GM18498 (cell line): ENCODE data around the gene ATP8B4.

Experiments used
- ATAC-seq: cut with Tn5 transposase; IDR thresholded peaks from one replicate; pipeline ENCODE4 v1.9.1; 2021; ENCODE audit warnings: mild to moderate bottlenecking, moderate library complexity; ENCODE audit not compliant: unreplicated experiment

Gene ATP8B4

DNA sequence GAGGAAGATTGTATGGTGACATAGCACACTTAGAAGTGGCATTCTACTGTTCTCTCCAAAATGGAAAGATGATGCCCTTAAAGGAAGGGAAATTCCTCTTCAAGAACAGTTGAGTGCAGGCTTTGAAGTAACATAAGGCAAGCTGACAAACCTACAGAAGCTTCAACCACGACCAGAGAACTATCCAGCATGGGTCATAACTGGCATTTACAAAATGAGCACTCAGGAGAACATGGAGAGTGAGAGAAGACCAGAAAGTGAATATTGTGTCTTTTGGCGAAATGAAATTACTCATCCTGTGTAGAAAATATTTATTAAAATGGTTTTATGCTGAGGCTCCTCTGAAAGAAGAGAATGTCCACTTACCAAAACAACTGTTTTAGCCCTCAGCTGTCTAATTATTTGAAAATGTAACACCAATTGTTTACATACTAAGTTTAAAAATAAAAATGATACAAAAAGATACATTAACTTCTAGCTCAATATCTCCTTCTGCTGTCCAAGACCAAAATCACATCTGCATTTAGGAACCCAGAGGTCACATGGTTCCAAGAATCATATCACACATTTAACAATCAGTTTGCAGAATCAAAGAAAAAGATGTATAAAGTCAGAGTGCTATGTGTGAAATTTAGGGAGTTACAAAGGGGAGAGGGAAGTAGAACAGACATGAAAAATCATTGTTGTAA lies 216.9 kb downstream of the ATP8B4 start:
- ATAC-seq = no peak

DNA sequence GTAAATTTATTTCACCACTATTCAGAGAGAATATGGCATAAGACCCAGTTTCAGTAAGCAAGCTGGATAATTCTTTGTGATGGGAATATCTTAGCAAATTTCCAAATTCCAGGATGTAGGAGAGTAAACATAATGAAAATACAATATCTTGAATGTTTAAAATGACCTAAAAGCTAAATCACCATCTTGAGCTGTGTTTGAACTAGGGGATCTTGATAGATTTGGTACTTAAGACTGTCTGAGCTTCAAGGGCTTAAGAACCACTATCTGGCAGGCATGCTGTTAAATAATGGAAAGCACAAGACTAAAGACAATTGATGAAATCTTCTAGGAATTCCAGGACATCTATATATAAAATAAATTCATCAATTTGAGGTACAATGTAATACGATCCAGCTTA lies 217.7 kb downstream of the ATP8B4 start:
- no peak for ATAC-seq

DNA sequence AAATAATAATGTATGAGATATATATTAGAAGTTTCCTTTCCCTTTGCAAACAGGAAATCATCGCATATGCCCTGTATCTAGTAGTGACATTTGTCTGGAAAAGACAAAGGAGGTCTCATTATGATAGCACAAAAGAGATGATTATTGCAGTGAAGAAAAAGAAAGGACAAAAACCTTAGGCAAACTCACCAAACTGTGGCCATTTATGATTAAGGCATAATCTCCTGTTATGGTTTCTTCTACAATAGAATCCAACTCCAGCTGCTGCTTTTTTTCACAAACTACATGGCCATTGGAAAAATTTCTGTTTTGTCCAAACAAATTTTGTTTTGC lies 218.2 kb downstream of the ATP8B4 start:
- ATAC-seq = no peak

DNA sequence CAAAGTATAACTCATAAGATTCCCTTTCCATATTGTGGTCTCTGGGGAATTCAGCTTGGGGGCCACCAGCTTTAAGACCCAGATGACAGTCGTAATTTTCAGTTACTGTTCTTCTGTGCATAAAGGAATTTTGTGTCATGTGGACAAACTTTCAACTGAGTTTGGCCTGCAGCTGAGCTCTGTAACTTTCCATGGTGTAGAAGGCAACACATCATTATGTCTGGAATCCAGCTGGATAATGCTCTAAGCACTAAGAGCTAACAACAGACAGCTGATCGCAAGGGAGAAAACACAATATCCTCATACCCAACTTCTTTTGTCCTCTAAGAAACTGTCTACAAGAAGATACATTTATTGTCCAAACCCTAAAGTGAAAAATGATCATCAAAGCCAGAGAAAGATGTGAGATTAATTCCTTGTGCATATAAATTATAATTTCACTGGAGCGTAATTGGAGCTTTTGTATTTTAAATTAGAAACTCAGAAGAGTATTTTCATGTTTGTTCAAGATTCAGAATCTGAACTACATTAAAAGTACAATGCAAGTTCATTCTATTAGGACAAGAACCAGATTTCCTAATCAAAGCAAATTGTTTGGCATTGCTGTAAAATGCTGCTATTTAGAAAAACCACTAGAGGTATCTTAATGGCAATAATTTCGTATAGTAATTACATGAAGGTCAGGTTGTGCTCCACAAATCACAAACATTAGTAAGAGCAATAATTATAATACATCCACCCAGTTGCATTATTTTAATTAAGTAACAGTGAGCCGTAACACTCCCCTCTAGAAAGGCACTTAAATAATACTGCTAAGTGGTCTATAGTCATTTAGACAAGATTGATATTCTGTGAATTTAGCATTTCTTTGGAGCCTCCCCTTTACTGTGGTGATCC lies 218.8 kb downstream of the ATP8B4 start:
- ATAC-seq = no peak

DNA sequence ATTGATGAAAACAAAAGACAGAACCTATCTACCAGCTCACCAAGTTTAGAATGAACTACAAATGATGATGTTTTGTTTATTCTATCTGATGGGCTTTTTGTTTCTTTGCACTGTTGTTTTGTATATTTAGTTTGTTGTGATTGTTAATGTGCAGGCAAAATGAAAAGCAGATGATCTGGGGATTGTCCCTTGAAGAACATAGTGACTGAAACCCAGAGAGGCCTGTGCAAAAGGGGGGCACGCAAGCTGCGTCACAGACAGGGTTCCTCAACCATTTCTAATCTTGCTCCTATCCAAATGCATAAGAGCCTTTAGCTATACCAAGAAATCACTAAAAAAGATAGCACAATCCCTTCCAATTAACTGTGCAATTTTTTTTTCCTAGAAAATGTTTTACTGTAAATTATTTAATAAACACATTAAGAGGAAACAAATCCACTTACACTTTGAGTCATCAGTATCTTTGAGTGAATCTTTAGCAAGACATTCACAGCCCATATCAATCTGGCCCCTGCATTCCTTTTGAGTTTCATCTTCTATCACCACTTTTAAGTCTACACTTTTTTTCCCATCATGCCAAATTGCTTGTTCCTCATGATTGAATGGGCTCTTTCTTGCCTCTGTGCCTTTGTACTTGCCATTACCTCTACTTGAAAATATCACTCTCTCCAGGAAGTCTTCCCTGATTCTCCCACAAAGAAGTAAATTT lies 220.3 kb downstream of the ATP8B4 start:
- ATAC-seq = no peak

DNA sequence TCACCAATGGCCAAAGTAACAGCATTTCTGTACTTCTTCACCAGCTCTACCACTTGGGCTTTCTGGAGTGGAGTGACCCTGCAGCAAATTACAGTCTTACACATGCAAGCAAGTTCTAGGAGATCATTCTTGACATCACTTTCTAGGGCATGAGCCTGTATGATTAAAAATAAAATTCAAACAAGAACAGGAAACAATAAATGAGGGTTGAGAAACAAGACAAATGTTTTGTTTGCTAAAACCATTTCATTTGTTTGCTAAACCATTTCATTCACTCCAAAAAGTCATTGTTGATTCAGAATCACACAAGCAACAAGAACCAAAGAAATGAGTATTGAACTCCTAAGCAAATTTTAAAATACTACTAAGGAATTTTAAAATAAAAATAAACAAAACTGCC lies 220.9 kb downstream of the ATP8B4 start:
- no peak for ATAC-seq

DNA sequence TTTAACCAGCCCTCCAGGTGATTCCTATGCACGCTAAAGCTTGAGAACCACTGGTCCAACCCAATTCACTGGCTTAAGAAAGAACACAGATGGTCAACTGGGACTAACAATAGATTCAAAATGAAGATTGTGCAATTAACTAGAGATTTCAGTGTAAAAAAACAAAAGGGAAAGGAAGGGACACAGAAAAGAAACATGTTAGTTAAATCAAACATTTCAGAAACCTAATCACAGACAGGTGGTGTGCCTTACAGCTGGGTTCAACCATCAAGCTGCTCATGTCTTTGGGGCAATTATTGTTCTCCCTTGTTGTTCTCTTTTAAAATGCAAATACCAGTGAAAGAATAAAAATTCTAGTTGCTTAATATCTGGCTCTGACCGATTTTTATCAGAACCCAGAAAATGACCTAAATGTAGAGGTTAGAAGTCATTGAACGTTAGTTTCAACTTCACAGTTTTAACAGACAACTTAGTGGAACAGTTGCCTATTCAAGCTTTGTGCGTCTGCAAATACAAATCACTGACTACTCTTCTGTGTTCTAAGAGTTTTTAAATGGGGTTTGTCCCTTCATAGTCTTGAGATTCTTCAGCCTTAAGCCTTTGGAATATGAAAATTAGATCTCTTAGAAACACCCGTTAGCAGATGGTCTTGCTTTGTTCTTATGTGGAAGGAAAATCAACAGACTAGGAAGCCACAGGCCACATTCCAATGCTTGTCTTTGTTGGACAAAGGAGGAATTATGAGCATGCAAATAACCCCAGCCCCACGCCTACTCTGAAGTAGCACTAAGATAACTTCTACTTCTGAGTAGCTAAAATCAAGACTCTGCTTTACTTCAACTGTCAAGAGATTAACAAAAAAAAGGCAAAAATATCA lies 223.4 kb downstream of the ATP8B4 start:
- ATAC-seq = no peak

DNA sequence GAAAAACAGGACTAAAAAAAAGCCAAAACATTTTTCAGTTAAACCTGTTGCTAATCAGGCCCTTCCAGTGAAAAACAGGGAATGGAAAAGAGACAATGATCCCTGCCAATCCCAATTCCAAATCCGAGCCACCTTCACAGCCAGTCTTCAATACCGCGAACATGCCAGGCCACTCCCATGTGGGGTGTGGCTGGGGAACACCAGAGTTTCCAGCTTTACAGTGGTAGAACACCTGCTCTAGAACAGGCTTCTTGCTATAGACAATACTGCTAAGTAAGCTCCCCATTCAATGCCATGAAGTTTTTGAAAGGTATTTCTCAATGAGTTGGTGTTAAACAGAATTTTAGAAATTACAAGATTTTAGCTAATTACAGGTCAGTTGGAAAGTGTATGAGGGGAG lies 228.3 kb downstream of the ATP8B4 start:
- no peak for ATAC-seq

DNA sequence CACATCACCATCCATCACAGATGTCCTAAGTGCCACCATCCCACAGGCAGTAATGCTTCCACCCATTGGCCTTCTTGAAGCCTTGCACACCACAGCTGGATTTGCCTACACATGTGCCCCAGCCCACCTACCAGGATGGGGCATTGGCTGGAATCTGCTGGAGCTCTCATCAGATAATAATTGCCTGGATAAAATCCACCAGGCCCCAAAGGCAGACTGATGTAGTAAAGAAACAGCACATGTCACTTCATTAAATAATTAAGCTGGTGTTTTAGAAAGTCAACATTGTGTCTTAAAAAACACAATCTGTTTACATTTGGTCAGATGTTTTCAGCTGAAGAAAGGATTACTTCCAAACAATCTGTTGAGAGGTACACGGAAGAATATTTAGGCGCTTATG lies 229.5 kb downstream of the ATP8B4 start:
- ATAC-seq = no peak

DNA sequence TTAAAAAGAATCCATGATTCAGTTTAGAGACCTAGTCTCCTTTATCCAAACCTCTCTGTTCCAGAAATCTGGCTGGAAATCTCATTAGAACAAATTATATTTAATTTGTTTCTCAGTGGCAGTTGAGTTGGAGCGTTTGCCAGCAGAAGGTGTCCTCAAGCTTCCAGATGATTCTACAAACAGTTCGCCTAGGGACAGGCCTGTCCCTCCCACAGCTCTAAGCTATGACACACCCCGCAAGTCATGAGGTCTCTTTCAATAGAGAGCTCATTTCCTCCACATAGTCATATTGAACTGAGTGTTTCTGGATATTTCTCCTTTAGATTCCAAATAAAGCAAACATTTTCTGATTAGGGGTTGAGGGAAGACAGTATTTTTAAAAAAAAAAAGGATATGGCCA lies 230.3 kb downstream of the ATP8B4 start:
- ATAC-seq = no peak

DNA sequence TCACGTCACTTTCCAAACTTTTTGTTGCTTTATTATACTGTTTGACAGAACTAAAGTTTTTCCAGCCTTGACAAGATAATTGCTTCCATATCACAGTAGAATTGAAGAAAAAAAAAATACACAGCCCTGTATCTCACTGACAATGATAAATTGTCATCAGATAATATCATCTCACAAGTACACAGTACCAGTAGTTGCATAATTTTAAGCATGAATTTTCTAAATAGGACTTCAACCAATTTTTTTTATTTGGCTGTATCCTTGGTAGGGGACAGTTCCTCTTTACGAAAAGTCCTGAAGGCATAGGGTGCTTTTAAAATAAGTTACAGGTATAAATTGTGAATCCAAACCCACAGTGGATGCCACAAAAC lies 230.7 kb downstream of the ATP8B4 start:
- no peak for ATAC-seq

DNA sequence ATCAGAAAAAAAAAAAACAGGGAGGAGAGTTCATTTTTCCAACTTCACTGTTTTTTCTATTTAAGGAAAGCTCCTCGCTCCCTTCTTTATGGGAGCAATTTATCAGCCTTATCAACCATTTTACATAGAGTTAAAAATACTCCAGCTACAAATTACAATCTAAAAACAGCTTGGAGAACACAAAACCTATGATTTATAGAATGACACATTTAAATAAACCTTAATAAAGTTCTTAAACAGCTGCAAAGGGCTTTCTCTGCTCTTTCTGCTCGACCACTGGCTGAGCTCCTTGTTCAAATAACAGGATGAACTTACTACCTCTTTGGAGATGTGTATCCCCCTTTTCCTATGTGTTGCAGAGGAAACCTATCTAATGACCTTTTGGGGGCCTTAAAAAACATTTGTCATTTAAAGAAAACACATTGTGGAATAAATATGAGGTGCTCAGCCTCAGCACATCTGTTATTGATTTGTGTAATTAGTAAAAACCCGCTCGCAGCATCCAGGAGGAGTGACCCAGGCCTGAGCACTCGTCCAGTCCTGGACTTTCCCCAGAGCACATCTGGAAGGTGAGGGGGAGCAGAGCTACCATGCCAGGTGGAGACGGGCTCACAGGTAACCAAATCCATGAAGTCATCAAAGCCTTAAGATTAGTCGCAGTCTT lies 231.2 kb downstream of the ATP8B4 start:
- no peak for ATAC-seq

DNA sequence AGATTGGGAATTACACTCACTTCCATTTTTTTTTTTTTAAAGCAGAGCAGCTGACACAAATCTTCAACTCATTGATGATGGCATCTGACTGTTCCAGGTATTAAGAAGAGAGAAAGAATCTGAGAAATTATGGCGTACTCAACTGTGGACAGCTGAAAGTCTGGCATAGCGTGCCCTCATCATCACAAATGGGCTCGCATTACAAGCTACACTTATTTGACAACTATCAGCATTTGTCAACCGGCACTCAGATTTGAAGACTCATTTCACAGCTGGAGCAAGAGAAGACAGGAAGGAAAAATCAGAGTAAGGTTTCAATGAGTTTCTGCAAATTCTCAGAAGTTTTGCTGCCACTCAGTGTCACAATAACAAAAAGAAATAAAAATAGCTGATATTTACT lies 235.9 kb downstream of the ATP8B4 start:
- no peak for ATAC-seq

DNA sequence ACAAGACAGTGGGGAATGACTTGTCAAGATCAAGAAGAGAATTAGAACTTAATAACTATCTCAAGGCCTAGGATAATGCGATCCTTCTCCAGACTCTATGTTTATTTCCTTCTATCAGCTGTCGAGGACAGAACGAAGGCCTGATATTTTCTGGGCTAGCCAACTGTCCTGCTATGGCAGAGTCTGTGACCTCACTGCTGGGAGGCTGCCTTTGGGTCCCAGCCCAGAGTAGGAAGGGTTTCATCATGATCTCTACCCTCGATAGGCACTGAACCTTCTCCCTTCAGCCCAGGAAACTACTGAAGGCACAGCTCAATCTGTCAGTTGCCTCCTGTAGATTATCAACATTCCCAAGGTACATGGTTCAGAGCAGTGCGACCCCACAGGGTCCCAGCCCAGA lies 237.2 kb downstream of the ATP8B4 start:
- ATAC-seq = no peak

DNA sequence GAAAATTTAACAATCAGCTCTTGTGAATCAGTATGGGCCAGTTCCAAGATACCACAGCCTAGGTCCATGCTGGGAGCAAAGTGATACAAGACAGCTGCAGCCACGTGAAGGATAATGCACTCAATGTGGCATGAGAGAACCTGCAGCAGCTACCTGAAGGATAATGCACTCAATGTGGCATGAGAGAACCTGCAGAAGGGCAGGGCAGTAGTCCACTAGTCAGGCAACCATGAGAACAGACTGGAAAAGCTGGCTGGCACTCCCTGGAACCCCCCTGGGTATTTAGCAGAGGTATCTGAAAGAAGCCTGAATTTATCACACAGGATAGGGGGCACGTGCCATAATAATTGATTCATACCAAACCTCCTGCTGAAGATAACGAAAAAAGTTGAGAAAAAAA lies 237.6 kb downstream of the ATP8B4 start:
- ATAC-seq = no peak

DNA sequence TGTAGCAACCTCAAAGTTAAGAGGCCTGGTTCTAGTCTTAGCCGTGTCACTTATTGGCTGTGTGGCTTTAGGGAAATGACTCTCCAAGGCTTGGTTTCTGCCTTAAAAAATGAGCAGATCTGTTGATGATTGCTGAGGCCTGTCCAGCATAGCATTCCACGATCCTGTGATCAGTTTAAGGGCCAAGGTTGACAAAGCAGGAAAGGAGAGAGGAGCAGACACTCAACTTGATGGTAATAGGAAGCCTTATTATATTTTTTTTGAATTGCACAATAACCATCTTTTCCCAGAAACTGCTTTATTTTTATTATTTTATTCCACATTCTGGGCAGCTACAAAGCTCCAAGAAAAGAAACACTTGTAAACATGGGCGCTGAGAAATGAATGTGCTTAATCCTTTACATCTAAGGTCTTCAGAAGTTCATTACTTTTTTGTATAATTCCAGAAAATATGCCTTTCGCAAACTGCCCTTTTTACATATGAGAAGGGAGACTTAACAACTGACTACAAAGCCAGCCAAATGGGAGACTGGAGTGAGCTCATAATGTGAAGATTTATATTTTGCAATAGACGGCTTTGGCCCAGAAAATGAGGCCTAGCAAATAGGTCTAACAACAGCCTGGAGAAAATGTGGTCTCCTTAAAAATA lies 241.0 kb downstream of the ATP8B4 start:
- ATAC-seq = no peak

DNA sequence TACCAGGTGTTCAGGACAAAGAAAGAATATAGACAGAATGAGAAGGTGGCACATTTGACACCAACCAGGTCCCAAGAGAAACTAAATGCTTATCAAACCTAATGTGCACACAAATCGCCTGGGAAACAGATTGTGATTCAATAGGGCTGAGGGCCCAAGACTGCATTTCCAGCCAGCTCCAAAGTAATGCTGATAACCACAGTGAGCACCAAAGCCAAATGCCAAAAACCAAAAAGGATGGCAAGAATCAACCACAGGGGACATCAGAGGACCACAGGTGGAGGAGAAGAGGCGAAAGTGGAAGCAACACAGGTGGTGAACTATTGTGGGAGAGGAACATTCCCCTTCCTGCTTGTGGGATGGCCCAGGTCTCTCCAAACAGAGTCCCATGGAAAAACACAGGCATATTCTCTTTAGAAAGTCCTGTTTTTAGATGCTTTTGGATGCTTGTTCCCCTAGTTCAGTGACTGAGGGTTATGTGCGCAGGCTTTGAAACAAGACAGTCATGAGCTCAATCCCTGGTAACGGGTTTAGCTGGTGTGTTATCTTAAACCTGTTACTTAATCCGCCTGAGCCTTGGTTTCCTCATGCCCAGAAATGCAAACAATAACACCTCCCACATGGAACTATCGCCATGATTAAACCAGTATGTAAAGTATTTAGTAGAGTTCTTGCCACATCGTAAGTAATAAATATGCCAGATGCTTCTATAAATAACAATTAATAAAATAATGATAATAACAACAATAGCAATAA lies 241.7 kb downstream of the ATP8B4 start:
- no peak for ATAC-seq

DNA sequence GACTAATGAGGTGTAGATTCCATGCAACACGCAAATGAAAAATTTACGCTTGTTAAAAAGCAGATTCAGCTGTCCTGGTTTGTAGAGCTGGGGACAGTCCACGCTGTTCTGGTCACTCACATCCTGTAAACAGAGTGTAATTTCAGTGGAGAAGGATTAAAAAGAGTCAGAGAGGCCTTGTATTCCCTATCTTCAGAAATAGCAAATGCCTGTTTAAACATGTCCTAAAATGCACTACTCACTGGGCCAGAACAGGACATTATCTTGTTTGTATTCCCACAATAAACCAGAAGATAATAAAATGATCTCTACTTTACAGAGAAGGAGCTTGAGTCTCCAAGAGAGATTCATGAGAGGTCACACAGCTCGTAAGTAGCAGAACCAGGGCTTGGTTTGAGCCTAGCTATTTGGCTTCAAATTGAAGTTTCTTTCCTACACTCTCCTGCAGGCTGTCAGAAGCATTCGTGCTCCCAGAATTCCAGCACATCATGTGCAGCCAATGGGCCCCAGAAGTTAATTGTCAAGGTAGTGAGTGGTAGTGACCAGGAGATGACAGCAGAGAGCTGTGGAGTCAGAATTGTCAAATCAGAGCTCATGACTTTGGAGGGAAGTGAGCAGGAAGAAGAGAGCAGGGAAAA lies 242.5 kb downstream of the ATP8B4 start:
- no peak for ATAC-seq

DNA sequence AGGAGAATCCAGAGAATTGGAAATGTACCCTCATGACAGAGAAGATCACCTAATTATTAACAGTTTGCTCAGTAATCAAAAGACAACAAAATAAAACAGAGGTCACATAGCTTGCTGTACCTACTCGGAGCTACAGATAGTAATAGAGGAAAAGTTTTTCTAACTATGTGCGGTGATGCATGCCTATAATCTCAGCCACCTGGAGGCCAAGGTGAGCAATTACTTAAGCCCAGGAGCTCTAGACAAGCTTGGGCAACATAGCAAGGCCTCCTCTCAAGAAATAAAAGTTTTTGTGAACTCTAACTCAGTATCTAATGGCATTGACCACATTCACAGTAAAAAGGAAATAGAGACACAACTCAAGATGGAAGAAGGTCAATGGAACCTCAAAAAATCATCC lies 243.6 kb downstream of the ATP8B4 start:
- ATAC-seq = no peak
